ENCODE measurements around the gene RBM18. TPM values are rescaled to one million over a fixed set of nuclear protein-coding genes. Genes with fewer than 3 reads are reported as not detected.
A peak's percentile ranks its signal among the peaks of the same experiment; 100 is the strongest.

Gene RBM18
- total RNA-seq, 2 experiments from 2014 or later, result 22.3 to 28.6 TPM

DNA sequence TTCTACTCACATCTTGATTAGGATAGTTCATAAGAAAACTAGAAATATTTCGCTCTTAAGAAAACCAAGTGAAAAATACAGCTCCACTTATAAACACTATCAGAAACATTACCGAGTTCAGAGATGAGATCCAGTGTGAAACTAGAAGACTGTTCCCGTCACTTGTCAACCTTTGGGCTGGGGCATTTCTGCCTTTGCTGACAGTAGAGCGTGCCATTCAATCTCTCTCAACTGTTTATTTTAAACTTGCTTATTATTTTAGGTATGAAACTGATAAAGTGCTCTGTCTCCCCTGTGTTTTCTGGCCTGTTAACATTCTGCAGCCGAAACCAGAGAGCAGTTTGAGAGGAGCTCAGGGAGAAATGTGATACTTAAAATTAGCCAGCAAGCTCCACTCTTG, 16.7 kb upstream of the RBM18 start:
- no peaks in the 10 kb centered on the region for H3K27me3 Mint-ChIP-seq
- peaks cover 3% of the 10 kb centered on the region for H3K4me1 Mint-ChIP-seq
- H3K27ac Mint-ChIP-seq, result no peak overlapping the region
- DNase-seq (no peak), ATAC-seq (no peak)
- H3K9me3 Mint-ChIP-seq (ENCODE audit: low read depth), result no peaks in the 10 kb centered on the region
- ChIA-PET POLR2A (no interaction called here), CTCF (interaction anchor here (1.0 kb wide), 1 partner anchor 182 kb away, joined by 6 read pairs; no protein-coding TSS in a partner anchor)
- peaks cover 55% of the 10 kb centered on the region for H3K36me3 Mint-ChIP-seq (ENCODE audit: low read depth)
- intact Hi-C loops (cut with DNase I, micrococcal nuclease), result no loop called here
- H3K4me3 Mint-ChIP-seq, result no peak overlapping the region

DNA sequence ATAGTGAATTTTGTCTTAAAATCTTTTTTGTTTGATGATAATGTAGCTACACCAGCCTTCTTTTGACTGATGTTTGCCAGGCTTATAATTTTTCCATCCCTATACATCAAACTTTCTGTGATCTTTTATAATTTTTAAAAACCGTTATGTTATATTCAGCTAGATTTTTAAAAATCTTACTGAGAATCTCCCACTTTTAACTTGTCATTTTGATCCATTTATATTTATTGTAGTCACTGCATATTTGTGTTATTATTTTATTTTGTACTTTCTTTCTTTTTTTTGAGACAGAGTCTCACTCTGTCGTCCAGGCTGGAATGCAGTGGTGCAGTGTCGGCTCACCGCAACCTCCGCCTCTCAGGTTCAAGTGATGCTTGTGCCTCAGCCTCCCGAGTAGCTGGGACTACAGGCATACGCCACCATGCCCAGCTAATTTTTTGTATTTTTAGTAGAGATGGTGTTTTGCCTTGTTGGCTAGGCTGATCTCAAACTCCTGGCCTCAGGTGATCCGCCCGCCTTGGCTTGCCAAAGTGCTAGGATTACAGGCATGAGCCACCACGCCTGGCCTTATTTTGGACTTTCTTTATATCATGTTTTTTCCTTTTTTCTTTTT, 12.8 kb upstream of the RBM18 start:
- CTCF ChIA-PET, result interaction anchor here (1.0 kb wide), 1 partner anchor 178 kb away, joined by 3 read pairs; no protein-coding TSS in a partner anchor
- H3K4me1 Mint-ChIP-seq, result peaks cover 20% of the 10 kb centered on the region
- DNase-seq (no peak), ATAC-seq (no peak)
- H3K36me3 Mint-ChIP-seq (ENCODE audit: low read depth), result peaks cover 64% of the 10 kb centered on the region
- H3K27ac Mint-ChIP-seq, result no peak overlapping the region
- H3K9me3 Mint-ChIP-seq (ENCODE audit: low read depth), result no peaks in the 10 kb centered on the region
- H3K27me3 Mint-ChIP-seq, result no peaks in the 10 kb centered on the region
- H3K4me3 Mint-ChIP-seq, result no peak overlapping the region
- POLR2A ChIA-PET, result interaction anchor here (0.6 kb wide), 1 partner anchor 547 kb away, joined by 3 read pairs; no protein-coding TSS in a partner anchor
- intact Hi-C loops (cut with DNase I, micrococcal nuclease), result no loop called here

DNA sequence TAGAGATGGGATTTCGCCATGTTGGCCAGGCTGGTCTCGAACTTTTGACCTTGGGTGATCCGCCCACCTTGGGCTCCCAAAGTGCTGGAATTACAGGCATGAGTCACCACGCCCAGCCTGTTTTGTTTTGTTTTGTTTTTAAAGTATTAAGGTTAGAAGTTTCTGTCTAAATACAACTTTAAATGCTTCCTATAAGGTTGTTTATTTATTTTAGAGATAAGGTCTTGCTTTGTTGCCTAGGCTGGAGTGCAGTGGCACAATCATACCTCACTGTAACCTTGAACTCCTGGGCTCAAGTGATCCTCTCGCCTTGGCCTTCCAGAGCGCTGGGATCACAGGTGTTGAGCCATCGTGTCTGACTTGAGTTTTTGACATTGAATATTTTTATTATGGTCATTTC, 11.5 kb upstream of the RBM18 start:
- DNase-seq, result no peak
- Mint-ChIP-seq H3K27me3 (no peaks in the 10 kb centered on the region), H3K4me1 (peaks cover 22% of the 10 kb centered on the region), H3K9me3 (ENCODE audit: low read depth) (no peaks in the 10 kb centered on the region), H3K36me3 (ENCODE audit: low read depth) (peaks cover 70% of the 10 kb centered on the region), H3K27ac (no peak overlapping the region), H3K4me3 (no peak overlapping the region)
- POLR2A ChIA-PET, result no interaction called here
- no peak for ATAC-seq
- intact Hi-C loops (cut with DNase I, micrococcal nuclease), result no loop called here
- CTCF ChIA-PET, result interaction anchor here (0.7 kb wide), 1 partner anchor 52 kb away, joined by 3 read pairs; no protein-coding TSS in a partner anchor

DNA sequence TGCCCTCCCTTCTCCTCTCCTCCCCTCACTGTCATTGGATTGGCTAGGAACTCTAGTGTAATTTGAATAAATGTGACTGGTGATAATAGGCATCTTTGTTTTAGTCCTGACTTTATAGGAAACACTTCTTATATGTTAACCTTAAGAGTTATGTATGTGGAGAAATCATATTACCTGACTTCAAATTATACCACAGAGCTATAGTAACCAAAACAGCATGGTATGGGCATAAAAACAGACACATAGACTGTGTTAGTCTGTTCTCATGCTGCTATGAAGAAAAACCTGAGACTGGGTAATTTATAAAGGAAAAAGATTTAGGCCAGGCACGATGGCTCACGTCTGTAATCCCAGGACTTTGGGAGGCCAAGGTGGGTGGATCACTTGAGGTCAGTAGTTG, 9.4 kb upstream of the RBM18 start:
- no peaks in the 10 kb centered on the region for H3K9me3 Mint-ChIP-seq (ENCODE audit: low read depth)
- H3K4me1 Mint-ChIP-seq, result peaks cover 25% of the 10 kb centered on the region
- ChIA-PET CTCF (no interaction called here), POLR2A (interaction anchor here (0.8 kb wide), 1 partner anchor 15 kb away, joined by 3 read pairs; no protein-coding TSS in a partner anchor)
- no peak for ATAC-seq
- H3K4me3 Mint-ChIP-seq, result no peak overlapping the region
- peak overlapping the region; percentile 63 for H3K27ac Mint-ChIP-seq
- intact Hi-C loops (cut with DNase I, micrococcal nuclease), result no loop called here
- DNase-seq, result no peak
- no peaks in the 10 kb centered on the region for H3K27me3 Mint-ChIP-seq
- H3K36me3 Mint-ChIP-seq (ENCODE audit: low read depth), result peaks cover 66% of the 10 kb centered on the region

DNA sequence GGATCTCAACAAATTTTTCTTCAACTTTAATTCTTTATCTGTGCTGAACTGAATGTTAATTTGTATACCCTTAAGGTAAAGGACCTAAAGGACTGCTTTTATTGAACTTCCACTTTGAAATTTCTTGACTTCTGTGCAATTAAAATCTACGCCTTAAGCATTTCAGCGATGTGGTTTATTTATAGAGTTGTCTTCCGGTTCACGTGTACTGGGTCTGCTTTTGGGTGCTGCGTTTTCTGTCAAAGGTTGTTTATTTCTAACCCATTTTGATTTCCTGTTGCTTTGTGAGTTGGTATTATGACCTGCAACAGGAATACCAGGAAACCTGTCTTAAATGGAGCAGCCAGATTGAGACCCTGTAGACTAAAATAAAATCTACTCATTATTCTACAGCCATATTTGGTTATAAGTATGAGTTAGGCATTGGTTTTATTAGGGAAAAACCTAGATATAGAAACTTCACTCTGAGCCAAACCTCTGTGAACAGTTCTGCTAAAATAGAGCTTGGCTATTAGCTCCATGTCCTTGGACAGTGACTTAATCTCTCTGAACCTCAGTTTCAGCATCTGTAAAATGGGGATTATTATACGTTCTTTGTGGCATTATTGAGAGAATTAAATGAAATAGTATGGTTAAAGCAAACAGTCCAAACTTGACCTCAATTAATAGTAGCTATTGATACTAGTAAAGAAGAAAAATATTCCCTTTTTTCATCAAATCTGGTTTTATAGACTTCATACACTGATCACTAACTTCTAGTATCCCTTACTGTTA, 3.6 kb upstream of the RBM18 start:
- intact Hi-C loops (cut with DNase I, micrococcal nuclease), result loop anchor here in 1 of 2 experiments (10.0 kb wide), 2 partner anchors 637 to 957 kb away; partner anchors contain the start of gene RC3H2
- CTCF ChIA-PET, result interaction anchor here (1.3 to 1.8 kb wide), 2 partner anchors 15 to 169 kb away, joined by 3 read pairs; no protein-coding TSS in a partner anchor

DNA sequence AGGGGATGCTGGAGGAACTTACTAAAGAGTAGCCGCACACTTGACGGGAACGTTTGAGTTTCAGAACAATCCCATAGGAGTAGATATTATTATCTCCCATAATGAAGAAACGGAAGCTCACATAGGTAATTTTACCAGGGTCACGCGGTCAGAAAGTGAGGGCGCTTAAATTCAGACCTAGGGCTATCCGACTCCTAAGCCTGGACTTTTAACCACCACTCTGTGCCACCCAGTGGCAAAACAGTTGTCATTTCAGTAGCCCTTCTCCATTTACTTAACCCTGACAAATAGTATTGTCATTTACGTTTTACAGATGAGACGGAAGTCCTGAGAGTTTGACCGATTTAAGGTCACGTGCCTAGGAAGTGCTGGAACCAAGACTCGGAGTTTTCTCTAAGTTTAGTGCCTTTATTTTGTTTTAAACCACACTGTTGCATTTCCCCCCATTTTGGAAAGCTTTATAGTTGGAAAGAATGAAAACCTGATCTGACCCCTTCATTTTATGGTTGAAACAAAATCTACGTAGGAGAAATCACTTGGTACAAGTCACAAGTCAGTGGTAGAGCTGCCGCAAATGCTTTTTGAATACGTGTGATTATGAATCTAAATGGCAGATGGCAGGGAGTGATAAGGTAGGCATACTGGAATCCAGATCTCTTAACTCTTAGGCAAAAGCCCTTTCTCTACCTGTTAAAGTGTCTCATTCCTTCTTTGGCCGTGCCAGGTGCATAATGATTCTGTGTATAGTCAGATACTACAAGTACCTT, 692 bp upstream of the RBM18 start:
- peak overlapping the region; percentile 99 for H3K27ac Mint-ChIP-seq
- H3K36me3 Mint-ChIP-seq (ENCODE audit: low read depth), result peaks cover 27% of the 10 kb centered on the region
- peaks cover 44% of the 10 kb centered on the region for H3K4me1 Mint-ChIP-seq
- H3K9me3 Mint-ChIP-seq (ENCODE audit: low read depth), result no peaks in the 10 kb centered on the region
- ATAC-seq (peak; percentile 53), DNase-seq (no peak)
- ChIA-PET POLR2A (interaction anchor here (1.2 kb wide), 1 partner anchor 640 kb away, joined by 3 read pairs; the partner anchor contains the start of gene RC3H2), CTCF (interaction anchor here (0.7 to 1.8 kb wide), 7 partner anchors 37 to 722 kb away, joined by 3 to 9 read pairs (median 4); partner anchors contain the start of gene LHX6)
- peak overlapping the region; percentile 98 for H3K4me3 Mint-ChIP-seq
- intact Hi-C loops (cut with DNase I, micrococcal nuclease), result loop anchor here in 1 of 2 experiments (2.0 to 10.0 kb wide), 3 partner anchors 639 to 959 kb away; partner anchors contain the start of genes RABGAP1 and RC3H2
- no peaks in the 10 kb centered on the region for H3K27me3 Mint-ChIP-seq

More for the DNA sequence above, 3.6 kb upstream of the RBM18 start:
- Mint-ChIP-seq H3K27me3 (no peaks in the 10 kb centered on the region), H3K4me1 (peaks cover 36% of the 10 kb centered on the region), H3K4me3 (no peak overlapping the region), H3K9me3 (ENCODE audit: low read depth) (no peaks in the 10 kb centered on the region), H3K36me3 (ENCODE audit: low read depth) (peaks cover 41% of the 10 kb centered on the region), H3K27ac (peak overlapping the region; percentile 47)
- POLR2A ChIA-PET, result interaction anchor here (0.8 kb wide), 1 partner anchor 167 kb away, joined by 3 read pairs; no protein-coding TSS in a partner anchor
- DNase-seq (no peak), ATAC-seq (no peak)

DNA sequence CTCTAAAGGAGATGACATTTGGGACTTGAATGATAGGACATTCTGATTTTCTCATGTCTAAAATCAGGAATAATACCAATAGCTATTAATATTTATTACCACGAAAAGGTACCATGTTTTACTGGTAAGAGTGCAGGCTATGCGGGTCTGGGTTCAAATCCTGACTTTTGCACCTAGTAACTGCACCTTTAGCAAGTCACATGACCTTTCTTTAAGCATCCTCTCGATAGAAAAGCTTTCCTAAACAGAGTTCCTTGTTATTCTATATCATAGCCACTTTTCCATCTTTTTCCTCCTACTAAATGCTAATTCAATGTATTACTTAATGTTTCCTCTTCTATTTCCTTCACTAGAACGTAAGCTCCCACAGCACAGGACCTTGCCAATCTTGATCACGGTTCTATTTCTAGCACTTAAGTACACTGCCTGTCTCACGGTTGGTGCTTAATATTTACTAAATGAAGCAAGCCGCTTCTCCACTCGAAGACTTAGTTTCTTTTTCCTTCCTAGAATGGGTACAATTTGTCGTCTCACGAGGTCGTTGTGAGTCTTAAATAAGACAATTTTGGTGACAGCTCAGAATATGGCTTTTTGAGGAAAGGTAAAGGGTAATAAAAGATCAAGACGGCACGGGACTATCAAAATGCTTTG, 816 bp downstream of the RBM18 start:
- intact Hi-C loops (cut with DNase I, micrococcal nuclease), result loop anchor here (1.0 to 10.0 kb wide), 8 partner anchors 50 to 961 kb away; partner anchors contain the start of genes MORN5 (in 2 of the 2), NDUFA8 (in 2 of the 2), PDCL (in 1 of the 2) and RABGAP1 (in 1 of the 2)
- Mint-ChIP-seq H3K27ac (peak overlapping the region; percentile 99), H3K4me3 (peak overlapping the region; percentile 98), H3K27me3 (no peaks in the 10 kb centered on the region), H3K9me3 (ENCODE audit: low read depth) (no peaks in the 10 kb centered on the region), H3K4me1 (peaks cover 44% of the 10 kb centered on the region), H3K36me3 (ENCODE audit: low read depth) (peaks cover 34% of the 10 kb centered on the region)
- POLR2A ChIA-PET, result interaction anchor here (0.6 kb wide), 1 partner anchor 42 kb away, joined by 7 read pairs; no protein-coding TSS in a partner anchor
- no peak for DNase-seq
- ATAC-seq, result peak; percentile 3
- CTCF ChIA-PET, result interaction anchor here (0.6 to 2.1 kb wide), 10 partner anchors 11 to 1325 kb away, joined by 3 to 11 read pairs (median 4); partner anchors contain the start of genes GSN and LHX6

DNA sequence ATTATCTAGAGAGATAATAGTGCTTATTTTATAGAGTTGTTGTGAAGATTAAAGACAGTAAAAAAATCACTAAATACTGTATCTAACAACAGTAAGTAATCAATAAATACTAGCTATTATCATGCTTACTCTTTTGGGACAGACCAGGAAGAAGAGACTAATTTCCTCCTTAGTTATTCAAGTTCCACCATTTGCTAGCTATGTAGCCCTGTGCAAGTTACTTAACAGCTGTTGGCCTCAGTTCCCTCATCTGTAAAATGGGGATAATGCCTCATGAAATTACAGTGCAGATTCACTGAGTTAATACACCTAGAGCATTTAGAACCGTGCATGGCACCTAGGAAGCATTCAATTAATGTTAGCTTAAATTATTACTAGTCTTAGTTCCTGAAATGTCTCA, 2.6 kb downstream of the RBM18 start:
- peaks cover 39% of the 10 kb centered on the region for H3K4me1 Mint-ChIP-seq
- no peak overlapping the region for H3K4me3 Mint-ChIP-seq
- H3K9me3 Mint-ChIP-seq (ENCODE audit: low read depth), result no peaks in the 10 kb centered on the region
- H3K36me3 Mint-ChIP-seq (ENCODE audit: low read depth), result peaks cover 31% of the 10 kb centered on the region
- CTCF ChIA-PET, result interaction anchor here (2.1 kb wide), 1 partner anchor 163 kb away, joined by 11 read pairs; no protein-coding TSS in a partner anchor
- intact Hi-C loops (cut with DNase I, micrococcal nuclease), result loop anchor here in 1 of 2 experiments (10.0 kb wide), 2 partner anchors 643 to 963 kb away; partner anchors contain the start of gene RC3H2
- no peaks in the 10 kb centered on the region for H3K27me3 Mint-ChIP-seq
- POLR2A ChIA-PET, result no interaction called here
- DNase-seq, result no peak
- no peak overlapping the region for H3K27ac Mint-ChIP-seq
- ATAC-seq, result no peak

DNA sequence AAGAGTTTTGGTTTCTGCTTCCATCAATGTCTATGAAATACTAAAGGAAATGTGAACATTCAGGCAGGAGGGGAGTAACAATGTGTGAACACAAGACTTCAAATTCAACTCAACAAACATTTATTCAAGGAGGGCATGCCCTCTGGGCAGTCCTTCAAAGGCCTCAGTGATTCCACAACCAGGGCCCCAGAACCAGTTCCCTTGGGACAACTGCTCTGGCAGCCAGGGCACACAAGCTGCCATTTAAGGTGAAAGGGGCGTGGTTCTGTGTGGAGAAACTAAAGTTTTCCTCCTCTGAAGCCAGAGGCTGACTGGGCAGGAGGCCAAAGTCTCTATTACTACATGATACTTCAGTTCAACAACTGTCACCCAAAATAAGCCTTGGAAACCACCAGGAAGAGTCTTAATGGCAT, 3.2 kb downstream of the RBM18 start:
- H3K4me3 Mint-ChIP-seq, result no peak overlapping the region
- H3K27ac Mint-ChIP-seq, result no peak overlapping the region
- ChIA-PET POLR2A (no interaction called here), CTCF (interaction anchor here (0.6 to 1.2 kb wide), 2 partner anchors 8 to 162 kb away, joined by 3 read pairs; no protein-coding TSS in a partner anchor)
- H3K27me3 Mint-ChIP-seq, result no peaks in the 10 kb centered on the region
- no peaks in the 10 kb centered on the region for H3K9me3 Mint-ChIP-seq (ENCODE audit: low read depth)
- DNase-seq (no peak), ATAC-seq (no peak)
- H3K36me3 Mint-ChIP-seq (ENCODE audit: low read depth), result peaks cover 30% of the 10 kb centered on the region
- peaks cover 39% of the 10 kb centered on the region for H3K4me1 Mint-ChIP-seq
- intact Hi-C loops (cut with DNase I, micrococcal nuclease), result loop anchor here in 1 of 2 experiments (10.0 kb wide), 2 partner anchors 643 to 963 kb away; partner anchors contain the start of gene RC3H2

DNA sequence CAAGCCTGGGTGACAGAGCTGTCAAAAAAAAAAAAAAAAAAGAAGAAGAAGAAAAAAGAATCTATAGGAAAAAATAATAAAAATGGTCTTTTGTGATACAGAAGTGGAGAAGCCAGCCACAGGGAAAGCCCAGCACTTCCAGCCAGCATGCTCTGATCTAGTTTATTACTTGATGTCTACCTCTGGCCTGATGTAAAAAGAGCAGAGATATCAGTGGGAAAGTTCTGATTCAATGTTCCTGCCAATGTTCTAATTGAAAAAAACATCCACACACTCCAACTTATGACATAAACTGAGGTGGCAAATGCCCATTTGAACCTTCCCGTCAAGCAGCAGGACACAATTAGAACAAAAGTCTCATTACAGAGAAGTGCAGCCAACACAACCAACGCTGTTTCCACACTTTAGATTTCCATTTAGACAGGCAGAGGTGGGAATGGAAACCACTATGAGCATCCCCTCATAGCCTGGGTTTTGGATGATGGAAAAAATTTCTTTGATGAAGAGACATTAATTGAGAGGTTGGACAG, 5.7 kb downstream of the RBM18 start:
- no peaks in the 10 kb centered on the region for H3K9me3 Mint-ChIP-seq (ENCODE audit: low read depth)
- no peak overlapping the region for H3K4me3 Mint-ChIP-seq
- intact Hi-C loops (cut with DNase I, micrococcal nuclease), result no loop called here
- no peak for DNase-seq
- CTCF ChIA-PET, result no interaction called here
- POLR2A ChIA-PET, result no interaction called here
- peaks cover 31% of the 10 kb centered on the region for H3K4me1 Mint-ChIP-seq
- no peak overlapping the region for H3K27ac Mint-ChIP-seq
- peaks cover 32% of the 10 kb centered on the region for H3K36me3 Mint-ChIP-seq (ENCODE audit: low read depth)
- H3K27me3 Mint-ChIP-seq, result no peaks in the 10 kb centered on the region
- ATAC-seq, result no peak

Data from activated CD4-positive, alpha-beta T cell treated with anti-CD3 and anti-CD28 coated beads for 36 hours (primary cell).